C4-2B (cell line): ENCODE results near the gene NUTM1.

Source experiments
- ZFX ChIP-seq: fragments of 450-650 bp; IDR thresholded peaks from 2 replicates; pipeline ENCODE4 v1.6.1; 2017
- TF ChIP-seq, protein P1 (sequence below): fragments of 450-650 bp; conservative IDR thresholded peaks from 2 replicates; pipeline ENCODE4 v1.5.1; 2017; ENCODE audit warnings: mild to moderate bottlenecking

DNA sequence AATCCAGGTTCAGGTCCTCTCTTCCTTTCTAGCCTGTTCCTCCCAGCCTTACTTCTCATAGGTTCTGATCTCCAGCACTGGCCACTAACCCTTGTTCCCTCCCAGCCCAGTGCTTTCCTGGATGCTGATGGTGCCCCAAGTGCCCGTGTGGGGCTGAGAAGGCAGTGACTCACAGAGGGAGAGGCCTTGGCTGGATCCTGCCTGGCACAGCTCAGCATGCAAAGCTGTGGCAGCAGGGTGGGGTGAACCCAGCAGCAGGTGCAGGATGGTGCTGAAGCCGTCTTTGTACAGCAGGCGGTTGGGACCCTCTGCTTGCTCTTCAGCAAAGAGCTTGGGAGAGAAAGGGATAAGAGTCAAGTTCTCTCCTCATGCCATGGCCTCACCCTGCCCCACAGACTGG lies 16.3 kb downstream of the NUTM1 start:
- TF ChIP-seq ZFX: no peak
- TF ChIP-seq, protein P1, sequence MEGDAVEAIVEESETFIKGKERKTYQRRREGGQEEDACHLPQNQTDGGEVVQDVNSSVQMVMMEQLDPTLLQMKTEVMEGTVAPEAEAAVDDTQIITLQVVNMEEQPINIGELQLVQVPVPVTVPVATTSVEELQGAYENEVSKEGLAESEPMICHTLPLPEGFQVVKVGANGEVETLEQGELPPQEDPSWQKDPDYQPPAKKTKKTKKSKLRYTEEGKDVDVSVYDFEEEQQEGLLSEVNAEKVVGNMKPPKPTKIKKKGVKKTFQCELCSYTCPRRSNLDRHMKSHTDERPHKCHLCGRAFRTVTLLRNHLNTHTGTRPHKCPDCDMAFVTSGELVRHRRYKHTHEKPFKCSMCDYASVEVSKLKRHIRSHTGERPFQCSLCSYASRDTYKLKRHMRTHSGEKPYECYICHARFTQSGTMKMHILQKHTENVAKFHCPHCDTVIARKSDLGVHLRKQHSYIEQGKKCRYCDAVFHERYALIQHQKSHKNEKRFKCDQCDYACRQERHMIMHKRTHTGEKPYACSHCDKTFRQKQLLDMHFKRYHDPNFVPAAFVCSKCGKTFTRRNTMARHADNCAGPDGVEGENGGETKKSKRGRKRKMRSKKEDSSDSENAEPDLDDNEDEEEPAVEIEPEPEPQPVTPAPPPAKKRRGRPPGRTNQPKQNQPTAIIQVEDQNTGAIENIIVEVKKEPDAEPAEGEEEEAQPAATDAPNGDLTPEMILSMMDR: no peak
